Activated CD8-positive, alpha-beta memory T cell treated with anti-CD3 and anti-CD28 coated beads for 36 hours (primary cell): Measurements from ENCODE around the gene LTBP1. TPM values are rescaled to one million over a fixed set of nuclear protein-coding genes. Genes with fewer than 3 reads are reported as not detected.
"Not testable (repeated sequence)": the region's sequence is repeated elsewhere in the genome, so short reads cannot be mapped to it uniquely, and the experiment has no call there.

Experiments
- CTCF ChIA-PET: fragments of 350-600 bp; sonication (Branson Sonifier 250); formaldehyde crosslinking; loops from one replicate; lab custom pipeline; 2021; ENCODE audit warnings: antibody characterized with exemption; lab: Charles Lee
- POLR2A ChIA-PET: fragments of 350-600 bp; sonication (Branson Sonifier 250); formaldehyde crosslinking; loops from one replicate; lab custom pipeline; 2021; ENCODE audit warnings: antibody characterized with exemption; lab: Charles Lee
- total RNA-seq, 2 experiments: library from RNA; stranded (reverse); gene quantifications; one replicate each; pipeline ENCODE4 v1.2.3, GENCODE V29; 2021

The LTBP1 gene
- total RNA-seq, 2 experiments from 2014 or later, result 0.11 to 0.15 TPM

GRCh38 chr2:33336036-33336625 lies 389.4 kb downstream of the LTBP1 start:
- ChIA-PET POLR2A (no interaction called here), CTCF (no interaction called here)

- CTCF ChIA-PET, result interaction anchor here (0.6 kb wide), 1 partner anchor 9 kb away, joined by 3 read pairs; no protein-coding TSS in a partner anchor
- POLR2A ChIA-PET, result no interaction called here
These were observed 390.7 kb downstream of the LTBP1 start for GRCh38 chr2:33337385-33337960.

- POLR2A ChIA-PET, result no interaction called here
- CTCF ChIA-PET, result interaction anchor here (0.6 kb wide), 1 partner anchor 9 kb away, joined by 3 read pairs; no protein-coding TSS in a partner anchor
These were observed 391.2 kb downstream of the LTBP1 start for GRCh38 chr2:33337981-33338380.

- ChIA-PET POLR2A (no interaction called here), CTCF (no interaction called here)
These were observed 392.5 kb downstream of the LTBP1 start for GRCh38 chr2:33339269-33339668.

GRCh38 chr2:33340280-33340679 lies 393.5 kb downstream of the LTBP1 start:
- ChIA-PET POLR2A (no interaction called here), CTCF (no interaction called here)

- CTCF ChIA-PET, result no interaction called here
- POLR2A ChIA-PET, result no interaction called here
These were observed 395.4 kb downstream of the LTBP1 start for GRCh38 chr2:33342171-33342570.

- CTCF ChIA-PET, result no interaction called here
- POLR2A ChIA-PET, result no interaction called here
These were observed 396.0 kb downstream of the LTBP1 start for GRCh38 chr2:33342705-33343104.

GRCh38 chr2:33343387-33343895 lies 396.7 kb downstream of the LTBP1 start:
- CTCF ChIA-PET, result no interaction called here
- POLR2A ChIA-PET, result no interaction called here

GRCh38 chr2:33344230-33344629 lies 397.5 kb downstream of the LTBP1 start:
- ChIA-PET CTCF (no interaction called here), POLR2A (no interaction called here)

- CTCF ChIA-PET, result no interaction called here
- POLR2A ChIA-PET, result no interaction called here
These were observed 401.1 kb downstream of the LTBP1 start for GRCh38 chr2:33347856-33348255.

- CTCF ChIA-PET, result no interaction called here
- POLR2A ChIA-PET, result no interaction called here
These were observed 403.9 kb downstream of the LTBP1 start for GRCh38 chr2:33350632-33351031.

GRCh38 chr2:33351781-33352180 lies 405.0 kb downstream of the LTBP1 start:
- ChIA-PET POLR2A (no interaction called here), CTCF (no interaction called here)

GRCh38 chr2:33354981-33355380 lies 408.2 kb downstream of the LTBP1 start:
- CTCF ChIA-PET, result no interaction called here

GRCh38 chr2:33358878-33359277 lies 412.1 kb downstream of the LTBP1 start:
- ChIA-PET POLR2A (no interaction called here), CTCF (no interaction called here)

More at GRCh38 chr2:33354981-33355380, 408.2 kb downstream of the LTBP1 start:
- POLR2A ChIA-PET, result no interaction called here

GRCh38 chr2:33363325-33364298 lies 416.9 kb downstream of the LTBP1 start:
- CTCF ChIA-PET, result no interaction called here
- POLR2A ChIA-PET, result no interaction called here

- POLR2A ChIA-PET, result no interaction called here
- CTCF ChIA-PET, result no interaction called here
These were observed 418.7 kb downstream of the LTBP1 start for GRCh38 chr2:33365264-33365970.

GRCh38 chr2:33366473-33366872 lies 419.7 kb downstream of the LTBP1 start:
- POLR2A ChIA-PET, result no interaction called here
- CTCF ChIA-PET, result no interaction called here

- CTCF ChIA-PET, result not testable (repeated sequence)
These were observed 421.8 kb downstream of the LTBP1 start for GRCh38 chr2:33368524-33368923.

GRCh38 chr2:33369191-33369590 lies 422.4 kb downstream of the LTBP1 start:
- CTCF ChIA-PET, result no interaction called here
- POLR2A ChIA-PET, result no interaction called here

More at GRCh38 chr2:33368524-33368923, 421.8 kb downstream of the LTBP1 start:
- POLR2A ChIA-PET, result not testable (repeated sequence)
